Mesothelial cell of epicardium (in vitro differentiated cells): Measurements from ENCODE around the gene MGAT4D. TPM values are rescaled to one million over a fixed set of nuclear protein-coding genes. Genes with fewer than 3 reads are reported as not detected.

ENCODE experiments used
- DNase-seq, 2 experiments: peaks; one replicate each; pipeline ENCODE4 v3.0.0; 2021; ENCODE audit warnings: low spot score in 2 of 2; ENCODE audit not compliant: unreplicated experiment in 2 of 2
- H3K27ac Mint-ChIP-seq: 2 replicates; pipeline ENCODE4 v1.8.0; 2021; ENCODE audit warnings: mixed read lengths
- H3K27me3 Mint-ChIP-seq: 2 replicates; pipeline ENCODE4 v1.8.0; 2021; ENCODE audit warnings: low read depth, mixed read lengths
- H3K36me3 Mint-ChIP-seq: 2 replicates; pipeline ENCODE4 v1.8.0; 2021; ENCODE audit warnings: mixed read lengths
- H3K4me1 Mint-ChIP-seq: 2 replicates; pipeline ENCODE4 v1.8.0; 2021; ENCODE audit warnings: mixed read lengths
- H3K4me3 Mint-ChIP-seq: 2 replicates; pipeline ENCODE4 v1.8.0; 2021; ENCODE audit warnings: mild to moderate bottlenecking, moderate library complexity, mixed read lengths
- H3K9me3 Mint-ChIP-seq: 2 replicates; pipeline ENCODE4 v1.8.0; 2021; ENCODE audit warnings: mixed read lengths
- CTCF ChIP-seq: fragments of 200-600 bp; sonication (generic); IDR thresholded peaks from one replicate; pipeline ENCODE4 v1.5.0; 2021; ENCODE audit warnings: antibody characterized with exemption; ENCODE audit not compliant: unreplicated experiment
- total RNA-seq: library from RNA; stranded (reverse); gene quantifications from 3 replicates; pipeline ENCODE4 v1.2.1, GENCODE V29; 2021

The MGAT4D gene
- total RNA-seq, 1 donor from 2014 or later, result not detected

GRCh38 chr4:140408974-140409373 is 89.1 kb downstream of the MGAT4D start:
- no peak overlapping the region for H3K4me3 Mint-ChIP-seq
- no peak for TF ChIP-seq CTCF
- DNase-seq, result no peak
- H3K4me1 Mint-ChIP-seq, result no peaks in the 10 kb centered on the region
- no peaks in the 10 kb centered on the region for H3K9me3 Mint-ChIP-seq
- H3K27me3 Mint-ChIP-seq, result no peaks in the 10 kb centered on the region
- H3K36me3 Mint-ChIP-seq, result no peaks in the 10 kb centered on the region
- no peak overlapping the region for H3K27ac Mint-ChIP-seq

GRCh38 chr4:140406292-140406691 is 91.8 kb downstream of the MGAT4D start:
- DNase-seq, result no peak
- H3K4me3 Mint-ChIP-seq, result no peak overlapping the region
- no peaks in the 10 kb centered on the region for H3K27me3 Mint-ChIP-seq
- H3K4me1 Mint-ChIP-seq, result no peaks in the 10 kb centered on the region
- no peak for TF ChIP-seq CTCF
- H3K27ac Mint-ChIP-seq, result no peak overlapping the region
- no peaks in the 10 kb centered on the region for H3K9me3 Mint-ChIP-seq
- H3K36me3 Mint-ChIP-seq, result no peaks in the 10 kb centered on the region

GRCh38 chr4:140400111-140400510 is 98.0 kb downstream of the MGAT4D start:
- Mint-ChIP-seq H3K4me1 (no peaks in the 10 kb centered on the region), H3K9me3 (no peaks in the 10 kb centered on the region), H3K27ac (no peak overlapping the region), H3K27me3 (peaks cover 4% of the 10 kb centered on the region), H3K4me3 (no peak overlapping the region), H3K36me3 (no peaks in the 10 kb centered on the region)
- TF ChIP-seq CTCF, result no peak
- no peak for DNase-seq

- H3K9me3 Mint-ChIP-seq, result no peaks in the 10 kb centered on the region
- no peak for DNase-seq
- H3K4me1 Mint-ChIP-seq, result no peaks in the 10 kb centered on the region
- H3K4me3 Mint-ChIP-seq, result no peak overlapping the region
- H3K27ac Mint-ChIP-seq, result no peak overlapping the region
- peaks cover 10% of the 10 kb centered on the region for H3K27me3 Mint-ChIP-seq
- H3K36me3 Mint-ChIP-seq, result no peaks in the 10 kb centered on the region
- TF ChIP-seq CTCF, result no peak
These were observed 102.4 kb downstream of the MGAT4D start for GRCh38 chr4:140395668-140396067.

Other genes with a start within 250 kb of the MGAT4D start
- 49.4 to 52.9 TPM (median 52.5 TPM) in 3 replicates for gene SCOC, start 124.6 kb downstream of the MGAT4D start, total RNA-seq
- 1.6 to 1.8 TPM (median 1.6 TPM) in 3 replicates for gene CLGN, start 70.6 kb downstream of the MGAT4D start, total RNA-seq
- gene ELMOD2, start 25.9 kb upstream of the MGAT4D start, total RNA-seq, result 45.6 to 51.8 TPM (median 49.0 TPM) in 3 replicates
- gene UCP1, start 70.7 kb upstream of the MGAT4D start, total RNA-seq, result not detected in 3 replicates